NCI-H1417 (cell line): ENCODE results near the gene CKAP5.
"Not testable (repeated sequence)": the region's sequence is repeated elsewhere in the genome, so short reads cannot be mapped to it uniquely, and the experiment has no call there.

Source experiments
- DNase-seq, 3 experiments: peaks; one replicate each; lab custom pipeline; 2025; lab: John Stamatoyannopoulos, UW

CKAP5 gene

DNA sequence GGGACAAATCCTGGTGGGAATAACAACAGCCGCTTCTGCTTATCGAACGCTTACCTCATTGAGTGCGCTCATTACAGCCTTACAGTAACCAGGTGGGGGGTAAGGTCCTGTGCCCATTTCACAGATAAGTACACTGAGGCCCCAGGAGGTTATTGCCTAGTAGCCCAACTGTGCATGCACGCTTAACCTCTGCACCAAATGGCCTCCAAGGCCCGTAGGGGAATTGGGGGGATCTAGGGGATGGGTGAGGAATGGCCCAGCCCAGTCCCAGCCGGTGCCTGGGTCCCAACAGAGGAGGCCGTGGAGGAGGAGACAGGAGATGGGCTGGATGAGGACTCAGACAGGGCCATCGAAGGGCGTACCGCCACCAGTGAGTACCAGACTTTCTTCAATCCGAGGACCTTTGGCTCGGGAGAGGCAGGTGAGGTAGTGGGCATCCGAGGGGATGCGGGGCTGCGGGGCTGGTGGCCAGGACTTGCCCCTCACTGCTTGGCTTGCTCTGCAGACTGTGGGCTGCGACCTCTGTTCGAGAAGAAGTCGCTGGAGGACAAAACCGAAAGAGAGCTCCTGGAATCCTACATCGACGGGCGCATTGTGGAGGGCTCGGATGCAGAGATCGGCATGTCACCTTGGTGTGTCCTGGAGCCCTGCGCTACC, 119.7 kb downstream of the CKAP5 start:
- DNase-seq = no peak

DNA sequence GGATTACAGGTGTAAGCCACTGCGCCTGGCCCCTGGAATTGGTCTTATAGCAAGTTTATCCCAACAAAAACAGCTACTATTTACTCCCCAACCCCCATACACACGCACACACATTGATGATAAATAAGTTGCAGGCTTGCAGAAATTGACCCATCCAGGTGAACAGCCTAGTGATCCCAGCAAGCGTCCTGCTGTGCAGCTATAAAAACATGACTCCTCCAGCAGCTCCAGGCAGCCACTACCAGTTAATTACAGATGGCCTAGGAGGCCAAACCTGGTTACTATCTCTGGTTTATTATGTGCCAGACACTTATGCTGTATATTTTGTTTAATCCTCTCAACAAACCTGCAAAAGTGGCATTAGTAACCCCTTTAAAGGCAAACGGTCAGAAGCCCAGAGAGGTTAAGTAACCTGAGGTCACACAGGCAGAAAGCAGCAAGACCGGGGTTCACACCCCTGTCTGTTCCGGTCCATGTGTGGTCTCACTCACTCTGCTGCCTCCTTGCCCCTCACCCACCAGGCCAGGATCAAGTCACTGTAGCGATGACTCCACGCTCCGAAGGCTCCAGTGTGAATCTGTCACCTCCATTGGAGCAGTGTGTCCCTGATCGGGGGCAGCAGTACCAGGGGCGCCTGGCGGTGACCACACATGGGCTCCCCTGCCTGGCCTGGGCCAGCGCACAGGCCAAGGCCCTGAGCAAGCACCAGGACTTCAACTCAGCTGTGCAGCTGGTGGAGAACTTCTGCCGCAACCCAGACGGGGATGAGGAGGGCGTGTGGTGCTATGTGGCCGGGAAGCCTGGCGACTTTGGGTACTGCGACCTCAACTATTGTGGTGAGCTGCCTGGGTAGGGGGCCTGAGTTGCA, 120.5 kb downstream of the CKAP5 start:
- DNase-seq = peak in 2 of 3 experiments; percentile 26 to 68

GRCh38 chr11:46724088-46724487, 122.0 kb downstream of the CKAP5 start:
- peak; percentile 21 to 57 (median 55) for DNase-seq

DNA sequence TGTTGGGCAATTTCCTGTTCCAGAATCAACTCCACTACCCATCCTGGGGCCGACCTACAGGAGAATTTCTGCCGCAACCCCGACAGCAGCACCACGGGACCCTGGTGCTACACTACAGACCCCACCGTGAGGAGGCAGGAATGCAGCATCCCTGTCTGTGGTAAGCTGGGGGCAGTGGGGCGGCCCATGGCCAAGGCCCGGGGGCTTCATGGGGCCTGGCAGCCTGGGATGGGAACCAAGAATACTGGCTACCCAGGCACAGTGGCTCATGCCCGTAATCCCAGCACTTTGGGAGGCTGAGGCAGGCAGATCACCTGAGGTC, 122.8 kb downstream of the CKAP5 start:
- DNase-seq = no peak

GRCh38 chr11:46722566-46723358, 123.3 kb downstream of the CKAP5 start:
- DNase-seq = no peak

DNA sequence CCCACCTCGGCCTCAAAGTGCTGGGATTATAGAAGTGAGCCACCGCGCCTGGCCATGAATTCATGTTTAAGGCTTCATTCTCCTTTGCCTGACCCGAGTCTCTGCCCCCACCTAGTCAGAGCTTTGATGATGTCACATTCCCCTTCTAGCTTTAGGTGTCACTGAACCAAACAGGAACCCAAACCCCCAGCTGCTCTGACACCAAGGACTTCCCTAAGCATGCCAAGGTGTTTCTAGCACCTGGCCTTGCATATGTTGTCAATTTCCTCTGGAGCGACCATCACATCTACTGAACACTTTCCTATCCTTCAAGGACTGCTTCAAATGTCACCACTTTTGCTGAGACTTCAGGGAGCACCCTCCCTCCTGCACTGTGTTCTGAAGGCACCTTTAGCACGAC, 124.8 kb downstream of the CKAP5 start:
- no peak for DNase-seq

DNA sequence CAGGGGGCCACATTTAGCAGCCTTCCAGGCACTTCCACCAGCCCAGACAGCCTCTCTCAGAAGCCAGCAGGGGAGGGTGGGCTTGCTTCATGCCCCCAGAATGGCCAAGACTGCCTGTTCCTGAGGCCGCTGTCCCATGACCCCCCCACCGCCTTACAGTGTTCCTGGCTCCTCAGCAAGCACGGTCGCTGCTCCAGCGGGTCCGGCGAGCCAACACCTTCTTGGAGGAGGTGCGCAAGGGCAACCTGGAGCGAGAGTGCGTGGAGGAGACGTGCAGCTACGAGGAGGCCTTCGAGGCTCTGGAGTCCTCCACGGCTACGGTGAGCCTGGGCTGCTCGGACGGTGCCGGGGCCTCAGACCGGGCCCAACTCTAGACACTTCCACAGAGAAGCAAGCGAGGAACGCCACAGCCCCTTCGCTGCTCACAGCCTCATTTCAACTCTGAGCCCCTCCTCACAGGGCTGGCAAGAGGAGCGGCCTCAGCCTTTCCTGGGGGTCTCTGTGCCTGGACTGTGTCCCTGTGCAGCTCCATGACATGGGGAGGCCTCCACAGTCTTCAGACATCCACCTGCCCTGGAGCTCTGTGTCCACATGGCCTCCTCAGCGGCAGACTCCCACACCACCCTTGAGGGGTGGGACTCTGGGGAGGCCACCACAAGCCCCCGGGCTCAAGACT, 126.4 kb downstream of the CKAP5 start:
- DNase-seq = no peak

GRCh38 chr11:46719048-46719542, 127.0 kb downstream of the CKAP5 start, which contains the start of gene F2:
F2 (plus strand) TSS chr11:46719213; CDS start chr11:46719236, 23 bp downstream.
- no peak for DNase-seq

GRCh38 chr11:46718155-46719019, 127.7 kb downstream of the CKAP5 start:
- DNase-seq = peak in 2 of 3 experiments; percentile 44 to 56

GRCh38 chr11:46717825-46718154, 128.3 kb downstream of the CKAP5 start:
- not testable (repeated sequence) for DNase-seq

- DNase-seq = no peak
Observed at GRCh38 chr11:46712874-46713576, 133.1 kb downstream of the CKAP5 start.

DNA sequence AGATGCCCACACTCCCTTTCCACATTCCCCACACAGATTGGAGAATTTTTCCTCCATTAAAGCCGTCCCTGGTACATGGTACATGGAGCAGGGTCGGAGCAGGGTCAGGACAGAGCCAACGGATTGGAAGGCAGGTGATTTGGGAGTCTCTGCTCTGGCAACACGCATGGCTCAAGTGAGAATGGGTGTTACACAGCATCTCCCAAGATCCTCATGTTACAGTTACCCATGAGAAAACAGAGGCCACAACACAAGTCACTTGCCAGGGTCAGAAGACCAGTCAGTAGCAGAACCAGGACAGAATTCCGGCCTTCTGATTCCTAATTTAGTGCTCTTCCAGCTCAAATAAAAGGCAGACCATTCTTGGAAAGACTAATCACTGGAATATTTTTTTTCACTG, 134.8 kb downstream of the CKAP5 start:
- DNase-seq = no peak

GRCh38 chr11:46710821-46711269, 135.2 kb downstream of the CKAP5 start:
- no peak for DNase-seq

GRCh38 chr11:46709351-46709750, 136.7 kb downstream of the CKAP5 start:
- DNase-seq = not testable (repeated sequence)

DNA sequence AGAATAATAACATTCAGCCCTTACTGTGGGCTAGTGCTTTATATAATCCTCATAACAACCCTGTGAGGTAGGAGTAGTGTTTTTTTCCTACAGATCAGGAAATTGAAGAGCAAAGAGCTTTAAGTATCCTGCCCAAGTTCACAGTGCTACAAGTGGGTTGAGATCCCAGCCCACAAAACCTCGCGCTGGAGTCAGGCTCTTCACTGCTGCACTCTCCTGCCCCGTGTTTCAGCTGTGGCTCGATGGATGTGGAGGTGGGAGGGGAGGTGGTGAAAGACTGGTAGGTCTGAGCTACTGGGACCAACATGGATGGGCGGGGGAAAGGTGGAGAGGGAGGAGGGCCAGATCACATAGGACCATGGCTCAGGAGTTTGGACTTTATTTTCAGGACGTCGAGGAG, 139.2 kb downstream of the CKAP5 start:
- no peak for DNase-seq

- DNase-seq = no peak
Observed at GRCh38 chr11:46705070-46705688, 140.9 kb downstream of the CKAP5 start.

DNA sequence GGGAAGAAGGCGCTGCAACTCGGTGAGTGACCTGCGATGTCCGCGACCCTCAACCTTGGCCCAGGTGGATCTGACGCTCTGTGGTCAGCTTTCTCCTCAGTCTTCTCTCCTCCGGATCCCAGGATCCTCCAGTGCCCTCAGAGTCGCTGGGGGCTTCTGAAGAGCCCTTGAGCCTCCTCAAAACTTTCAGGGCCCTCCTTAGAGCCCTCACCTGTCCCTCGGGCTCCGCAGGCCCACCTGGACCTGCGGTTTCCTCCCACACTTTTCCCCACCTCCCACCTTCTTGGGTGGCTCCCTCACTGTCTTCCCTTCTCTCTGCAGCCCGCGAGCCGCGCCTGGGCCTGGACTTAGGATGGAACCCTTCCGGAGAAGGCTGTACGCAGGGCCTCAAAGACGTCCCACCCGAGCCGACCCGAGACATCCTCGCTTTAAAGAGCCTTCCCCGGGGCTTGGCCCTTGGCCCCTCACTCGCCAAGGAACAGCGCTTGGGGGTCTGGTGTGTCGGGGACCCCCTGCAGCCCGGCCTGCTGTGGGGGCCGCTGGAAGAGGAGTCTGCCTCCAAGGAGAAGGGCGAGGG, 144.9 kb downstream of the CKAP5 start:
- no peak for DNase-seq

GRCh38 chr11:46700241-46701077, 145.6 kb downstream of the CKAP5 start, which contains the start of the genes ARHGAP1 and ZNF408:
ARHGAP1 (minus strand) TSS chr11:46700619; CDS start chr11:46696107, 4,512 bp downstream.
ZNF408 (plus strand) TSS chr11:46701031; CDS start chr11:46701048, 17 bp downstream.
- DNase-seq = peak; percentile 97 to 99 (median 99)
